CD4-positive, CD25-positive, alpha-beta regulatory T cell (primary cell): Measurements from ENCODE around the gene CILP2. TPM values are rescaled to one million over a fixed set of nuclear protein-coding genes. Genes with fewer than 3 reads are reported as not detected.

Source experiments
- ATAC-seq, 2 donors: fragments of 150-1000 bp; cut with Tn5 transposase; one replicate each; pipeline ENCODE4 v1.10.0; 2021; ENCODE audit warnings: low read depth in 2 of 2, moderate number of reproducible peaks in 2 of 2, moderate library complexity in 1 of 2
- DNase-seq, 3 donors: peaks; one replicate each; pipeline versions ENCODE4 v3.0.0 to v3.0.0-alpha.2; 2012 to 2022; ENCODE audit warnings: mixed read lengths in 1 of 3
- H3K27ac ChIP-seq: one replicate; pipeline ENCODE4 v1.7.0; 2013; ENCODE audit warnings: mild to moderate bottlenecking, low read length; ENCODE audit not compliant: insufficient read depth, poor library complexity, severe bottlenecking
- H3K27me3 ChIP-seq: one replicate; pipeline ENCODE4 v1.7.0; 2013; ENCODE audit warnings: low read length; ENCODE audit not compliant: control insufficient read depth, insufficient read depth
- H3K36me3 ChIP-seq: one replicate; pipeline ENCODE4 v1.7.0; 2013; ENCODE audit warnings: mild to moderate bottlenecking, low read length, moderate library complexity; ENCODE audit not compliant: control insufficient read depth, insufficient read depth
- H3K4me1 ChIP-seq: 2 replicates; pipeline ENCODE4 v1.7.0; 2013; ENCODE audit warnings: mild to moderate bottlenecking, low read length; ENCODE audit not compliant: insufficient read depth, control insufficient read depth, poor library complexity, severe bottlenecking
- H3K4me3 ChIP-seq: one replicate; pipeline ENCODE4 v1.7.0; 2013; ENCODE audit warnings: low read depth, mild to moderate bottlenecking, low read length, moderate library complexity
- H3K9me3 ChIP-seq, 2 experiments: 1 replicate in 1 of 2; 2 replicates in 1 of 2; pipeline ENCODE4 v1.7.0; 2013; ENCODE audit warnings: low read length in 2 of 2, mild to moderate bottlenecking in 1 of 2, moderate library complexity in 1 of 2; ENCODE audit not compliant: control insufficient read depth in 2 of 2
- H3K27ac Mint-ChIP-seq, 3 donors: one replicate each; pipeline ENCODE4 v1.8.0; 2020 to 2022; ENCODE audit warnings: mild to moderate bottlenecking in 3 of 3, mixed read lengths in 3 of 3, moderate library complexity in 2 of 3
- H3K27me3 Mint-ChIP-seq: one replicate; pipeline ENCODE4 v1.8.0; 2022; ENCODE audit warnings: mild to moderate bottlenecking, mixed read lengths
- H3K36me3 Mint-ChIP-seq: one replicate; pipeline ENCODE4 v1.8.0; 2020; ENCODE audit warnings: mixed read lengths
- H3K4me1 Mint-ChIP-seq, 4 donors: one replicate each; pipeline ENCODE4 v1.8.0; 2020 to 2022; ENCODE audit warnings: mixed read lengths in 4 of 4, mild to moderate bottlenecking in 1 of 4
- H3K4me3 Mint-ChIP-seq, 4 donors: one replicate each; pipeline ENCODE4 v1.8.0; 2020 to 2022; ENCODE audit warnings: mild to moderate bottlenecking in 4 of 4, mixed read lengths in 4 of 4, moderate library complexity in 3 of 4
- H3K9me3 Mint-ChIP-seq, 7 donors: one replicate each; pipeline ENCODE4 v1.8.0; 2020 to 2022; ENCODE audit warnings: mixed read lengths in 7 of 7, mild to moderate bottlenecking in 3 of 7, moderate library complexity in 2 of 7
- polyA plus RNA-seq, 4 donors: library from polyadenylated mRNA; unstranded; fragments of 300-500 nt; fragmentation: Illumina TruSeq; gene quantifications; one replicate each; pipeline ENCODE4 v1.2.3, GENCODE V29; 2021
- total RNA-seq: library from RNA; stranded (reverse); gene quantifications from one replicate; pipeline ENCODE4 v1.2.3, GENCODE V29; 2022

Gene CILP2
- total and polyA plus RNA-seq, 5 donors from 2014 or later, result 0.09 to 0.42 (median 0.31) TPM; not detected in 1

- Mint-ChIP-seq H3K27me3 (no peaks in the 10 kb centered on the region), H3K36me3 (peaks cover 26% of the 10 kb centered on the region), H3K27ac (no peak overlapping the region), H3K9me3 (no peaks in the 10 kb centered on the region), H3K4me1 (no peaks in the 10 kb centered on the region), H3K4me3 (peak overlapping the region in 1 of 4 donors; percentile 69)
- Histone ChIP-seq H3K36me3 (peaks cover 39% of the 10 kb centered on the region), H3K4me3 (no peak overlapping the region), H3K27ac (no peak overlapping the region), H3K27me3 (no peaks in the 10 kb centered on the region), H3K9me3 (no peaks in the 10 kb centered on the region), H3K4me1 (no peaks in the 10 kb centered on the region)
- ATAC-seq (no peak), DNase-seq (no peak)
Observed at GRCh38 chr19:19508217-19508616, 29.8 kb upstream of the CILP2 start.

DNA sequence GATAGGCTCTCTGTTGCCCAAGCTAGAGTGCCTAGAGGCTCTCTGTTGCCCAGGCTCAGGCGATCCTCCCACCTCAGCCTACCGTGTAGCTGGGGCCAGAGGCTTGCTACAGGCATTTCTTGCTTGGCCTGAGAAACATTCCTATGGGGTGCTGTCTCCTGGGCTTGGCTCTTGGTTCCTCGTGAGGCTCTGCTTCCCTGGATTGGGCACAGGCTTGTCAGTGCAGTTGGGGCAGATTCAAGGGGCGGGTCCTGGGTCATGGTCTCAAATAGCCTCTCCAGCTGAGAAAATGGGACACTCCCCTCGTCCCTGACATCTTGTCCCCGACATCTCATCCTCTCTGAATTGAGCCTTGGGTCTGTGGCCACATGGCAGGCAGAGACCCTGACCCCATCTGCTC lies 27.6 kb upstream of the CILP2 start:
- no peaks in the 10 kb centered on the region for H3K27me3 Mint-ChIP-seq
- H3K27me3 ChIP-seq, result no peaks in the 10 kb centered on the region
- peaks cover 13% of the 10 kb centered on the region for H3K36me3 Mint-ChIP-seq
- no peak overlapping the region for H3K4me3 ChIP-seq
- no peak for ATAC-seq
- no peak overlapping the region for H3K27ac ChIP-seq
- DNase-seq, result no peak
- H3K4me1 ChIP-seq, result peaks cover 4% of the 10 kb centered on the region
- peak overlapping the region in 1 of 4 donors; percentile 15 for H3K4me3 Mint-ChIP-seq
- H3K9me3 Mint-ChIP-seq, result no peaks in the 10 kb centered on the region
- H3K27ac Mint-ChIP-seq, result no peak overlapping the region
- H3K9me3 ChIP-seq, result no peaks in the 10 kb centered on the region
- H3K4me1 Mint-ChIP-seq, result peaks cover 0 to 3% (median 0%) of the 10 kb centered on the region in 4 donors
- peaks cover 17% of the 10 kb centered on the region for H3K36me3 ChIP-seq

- Mint-ChIP-seq H3K9me3 (no peaks in the 10 kb centered on the region), H3K4me3 (peak overlapping the region in 3 of 4 donors; percentile 41 to 52 (median 52)), H3K27me3 (no peaks in the 10 kb centered on the region), H3K27ac (peak overlapping the region in 1 of 3 donors; percentile 63), H3K4me1 (peaks cover 0 to 31% (median 13%) of the 10 kb centered on the region in 4 donors), H3K36me3 (no peaks in the 10 kb centered on the region)
- no peaks in the 10 kb centered on the region for H3K9me3 ChIP-seq
- no peak overlapping the region for H3K4me3 ChIP-seq
- no peaks in the 10 kb centered on the region for H3K36me3 ChIP-seq
- peaks cover 24% of the 10 kb centered on the region for H3K4me1 ChIP-seq
- no peak for ATAC-seq
- H3K27me3 ChIP-seq, result no peaks in the 10 kb centered on the region
- no peak overlapping the region for H3K27ac ChIP-seq
- DNase-seq, result no peak
Observed at GRCh38 chr19:19513682-19514081, 24.4 kb upstream of the CILP2 start.

DNA sequence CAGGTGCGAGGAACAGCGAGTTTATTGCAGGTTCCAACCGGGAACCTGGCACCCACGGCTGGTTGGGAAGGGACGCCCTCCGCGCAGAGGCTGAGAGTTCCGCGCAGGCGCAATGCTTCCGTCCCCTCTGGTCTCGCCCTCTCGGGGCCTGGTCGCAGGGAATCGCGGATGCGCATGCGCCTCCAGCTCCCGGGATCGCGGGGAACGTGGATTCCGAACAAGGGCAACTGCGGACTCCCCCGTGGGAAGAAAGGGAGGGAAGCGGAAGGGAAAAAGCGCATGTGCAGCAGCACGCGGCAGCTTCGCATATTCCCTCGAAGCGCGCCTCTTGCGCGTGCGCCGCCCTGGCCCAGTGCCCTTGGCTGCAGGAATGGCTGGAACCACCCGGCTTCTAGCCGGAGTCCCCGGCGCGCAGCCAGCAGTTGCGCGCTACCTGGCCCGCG lies 23.8 kb upstream of the CILP2 start:
- H3K4me1 Mint-ChIP-seq, result peaks cover 0 to 33% (median 15%) of the 10 kb centered on the region in 4 donors
- Histone ChIP-seq H3K27me3 (no peaks in the 10 kb centered on the region), H3K27ac (no peak overlapping the region), H3K4me3 (no peak overlapping the region), H3K36me3 (peaks cover under 1% of the 10 kb centered on the region), H3K4me1 (peaks cover 24% of the 10 kb centered on the region), H3K9me3 (no peaks in the 10 kb centered on the region)
- H3K27me3 Mint-ChIP-seq, result no peaks in the 10 kb centered on the region
- DNase-seq (no peak), ATAC-seq (no peak)
- H3K36me3 Mint-ChIP-seq, result peaks cover 2% of the 10 kb centered on the region
- no peak overlapping the region for H3K27ac Mint-ChIP-seq
- H3K9me3 Mint-ChIP-seq, result no peaks in the 10 kb centered on the region
- H3K4me3 Mint-ChIP-seq, result peak overlapping the region in 2 of 4 donors; percentile 56 to 62

DNA sequence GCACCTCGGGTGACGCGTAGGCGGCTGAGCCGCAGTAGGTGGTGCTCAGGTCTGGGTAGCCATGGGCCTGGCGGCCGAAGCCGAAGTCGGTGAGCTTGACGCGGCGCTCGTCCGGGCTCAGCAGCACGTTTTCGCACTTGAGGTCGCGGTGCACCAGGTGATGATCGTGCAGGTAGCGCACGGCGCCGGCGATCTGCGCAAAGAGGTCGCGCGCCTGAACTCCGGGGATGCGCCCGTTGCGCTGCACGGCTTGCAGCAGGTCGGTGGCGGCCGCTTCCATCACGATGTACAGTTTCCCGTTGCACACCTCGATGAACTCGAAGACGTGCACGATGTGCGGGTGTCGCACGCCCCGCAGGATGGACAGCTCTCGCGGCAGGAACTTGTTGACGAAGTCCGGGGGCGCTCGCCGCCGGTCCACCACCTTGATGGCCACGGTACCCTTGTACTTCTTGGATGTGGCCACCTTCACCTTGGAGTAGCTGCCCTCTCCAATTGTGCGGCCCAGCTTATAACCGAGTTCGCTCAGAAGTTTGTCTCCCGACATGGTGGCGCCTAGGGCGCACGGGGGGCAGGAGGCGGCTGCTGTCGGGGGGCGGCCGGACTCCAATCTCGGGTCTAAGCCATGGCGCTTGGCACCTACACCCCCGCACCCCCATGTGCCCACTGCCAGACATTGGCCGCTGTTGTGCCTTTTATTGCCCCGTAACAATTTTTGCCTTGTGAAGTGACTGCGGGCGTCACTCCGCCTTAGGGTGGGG lies 23.0 kb upstream of the CILP2 start, which contains the start of gene TSSK6:
Gene TSSK6 (minus strand): TSS at position 668 of the 761 bp plus-strand sequence. CDS start 121 bp downstream, at position 547.
- Mint-ChIP-seq H3K36me3 (peaks cover 11% of the 10 kb centered on the region), H3K9me3 (no peaks in the 10 kb centered on the region), H3K27ac (peak within 1 kb of the TSS; percentile 93 to 97 (median 95)), H3K27me3 (no peaks in the 10 kb centered on the region), H3K4me1 (peaks cover 0 to 41% (median 19%) of the 10 kb centered on the region in 4 donors), H3K4me3 (peak within 1 kb of the TSS; percentile 95 to 98 (median 95))
- peaks cover 6% of the 10 kb centered on the region for H3K36me3 ChIP-seq
- peak within 1 kb of the TSS; percentile 84 for H3K27ac ChIP-seq
- DNase-seq (no peak), ATAC-seq (no peak)
- H3K9me3 ChIP-seq, result no peaks in the 10 kb centered on the region
- H3K4me3 ChIP-seq, result peak within 1 kb of the TSS; percentile 94
- peaks cover 24% of the 10 kb centered on the region for H3K4me1 ChIP-seq
- no peaks in the 10 kb centered on the region for H3K27me3 ChIP-seq

- H3K27me3 ChIP-seq, result no peaks in the 10 kb centered on the region
- Mint-ChIP-seq H3K4me1 (peaks cover 0 to 49% (median 23%) of the 10 kb centered on the region in 4 donors), H3K36me3 (peaks cover 16% of the 10 kb centered on the region), H3K27me3 (no peaks in the 10 kb centered on the region), H3K4me3 (peak within 1 kb of the TSS; percentile 95 to 98 (median 95)), H3K27ac (peak within 1 kb of the TSS; percentile 93 to 97 (median 95)), H3K9me3 (no peaks in the 10 kb centered on the region)
- peak within 1 kb of the TSS; percentile 84 for H3K27ac ChIP-seq
- DNase-seq, result peak; percentile 89 to 95 (median 93)
- ATAC-seq, result peak; percentile 88 to 90
- no peaks in the 10 kb centered on the region for H3K9me3 ChIP-seq
- peak within 1 kb of the TSS; percentile 94 for H3K4me3 ChIP-seq
- peaks cover 10% of the 10 kb centered on the region for H3K36me3 ChIP-seq
- H3K4me1 ChIP-seq, result peaks cover 26% of the 10 kb centered on the region
Observed at GRCh38 chr19:19515642-19516519, 22.2 kb upstream of the CILP2 start, which contains the start of gene NDUFA13. NDUFA13 (plus strand) TSS chr19:19516225; CDS start chr19:19516239, 14 bp downstream.

- no peak for DNase-seq
- ATAC-seq, result no peak
- Mint-ChIP-seq H3K27me3 (no peaks in the 10 kb centered on the region), H3K4me3 (peak overlapping the region; percentile 95 to 98 (median 95)), H3K9me3 (no peaks in the 10 kb centered on the region), H3K4me1 (peaks cover 0 to 53% (median 24%) of the 10 kb centered on the region in 4 donors), H3K27ac (no peak overlapping the region), H3K36me3 (peaks cover 19% of the 10 kb centered on the region)
- Histone ChIP-seq H3K9me3 (no peaks in the 10 kb centered on the region), H3K36me3 (peaks cover 10% of the 10 kb centered on the region), H3K4me3 (peak overlapping the region; percentile 26), H3K27ac (no peak overlapping the region), H3K27me3 (no peaks in the 10 kb centered on the region), H3K4me1 (peaks cover 26% of the 10 kb centered on the region)
Observed at GRCh38 chr19:19517235-19517619, 20.8 kb upstream of the CILP2 start.
